Uterus (tissue), 2 donors: ENCODE measurements around the gene LITAF.

Source experiments
- POLR2A ChIP-seq, 2 donors: fragments of 450-650 bp; IDR thresholded peaks; one replicate each; pipeline ENCODE4 v1.6.1; 2016; ENCODE audit warnings: antibody characterized with exemption in 2 of 2, mild to moderate bottlenecking in 1 of 2, moderate library complexity in 1 of 2
- TF ChIP-seq, protein P1 (sequence below), 4 experiments: fragments of 200-600 bp in 2 of 4; fragments of 450-650 bp in 2 of 4; sonication (generic) in 2 of 4; IDR thresholded peaks; one replicate each; pipeline ENCODE4 v1.5.1; 2016 to 2019; ENCODE audit warnings: antibody characterized with exemption in 4 of 4, mild to moderate bottlenecking in 2 of 4, moderate library complexity in 1 of 4

DNA sequence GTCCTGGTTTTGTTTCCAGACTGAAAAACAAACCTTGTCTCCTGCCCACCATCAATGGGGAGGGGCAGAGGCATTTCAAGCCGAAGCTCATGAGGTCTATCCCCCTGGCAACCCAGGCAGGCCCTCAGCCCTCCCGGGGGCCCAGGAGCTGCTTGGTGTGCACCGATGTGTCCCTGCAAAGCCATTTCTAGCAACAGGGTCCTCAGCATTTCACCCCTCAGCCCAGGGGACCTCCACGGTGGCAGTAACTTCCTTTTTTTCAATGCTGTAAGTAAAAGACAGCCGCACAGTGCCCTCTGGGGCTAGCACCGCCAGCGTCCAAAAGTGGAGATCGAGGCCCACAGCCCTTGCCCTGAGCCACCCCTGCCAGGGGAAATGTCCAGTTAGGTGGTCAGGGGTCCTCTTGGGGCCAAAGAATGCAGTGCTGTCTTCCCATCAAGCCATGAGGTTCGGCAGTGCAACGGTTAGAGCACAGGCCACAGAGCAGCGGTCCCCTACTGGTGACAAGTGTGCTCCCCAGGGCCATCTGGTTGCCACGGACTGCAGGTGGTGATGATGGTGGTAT, 79.9 kb downstream of the LITAF start:
- TF ChIP-seq, protein P1, sequence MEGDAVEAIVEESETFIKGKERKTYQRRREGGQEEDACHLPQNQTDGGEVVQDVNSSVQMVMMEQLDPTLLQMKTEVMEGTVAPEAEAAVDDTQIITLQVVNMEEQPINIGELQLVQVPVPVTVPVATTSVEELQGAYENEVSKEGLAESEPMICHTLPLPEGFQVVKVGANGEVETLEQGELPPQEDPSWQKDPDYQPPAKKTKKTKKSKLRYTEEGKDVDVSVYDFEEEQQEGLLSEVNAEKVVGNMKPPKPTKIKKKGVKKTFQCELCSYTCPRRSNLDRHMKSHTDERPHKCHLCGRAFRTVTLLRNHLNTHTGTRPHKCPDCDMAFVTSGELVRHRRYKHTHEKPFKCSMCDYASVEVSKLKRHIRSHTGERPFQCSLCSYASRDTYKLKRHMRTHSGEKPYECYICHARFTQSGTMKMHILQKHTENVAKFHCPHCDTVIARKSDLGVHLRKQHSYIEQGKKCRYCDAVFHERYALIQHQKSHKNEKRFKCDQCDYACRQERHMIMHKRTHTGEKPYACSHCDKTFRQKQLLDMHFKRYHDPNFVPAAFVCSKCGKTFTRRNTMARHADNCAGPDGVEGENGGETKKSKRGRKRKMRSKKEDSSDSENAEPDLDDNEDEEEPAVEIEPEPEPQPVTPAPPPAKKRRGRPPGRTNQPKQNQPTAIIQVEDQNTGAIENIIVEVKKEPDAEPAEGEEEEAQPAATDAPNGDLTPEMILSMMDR (IDR thresholded peaks at IDR 0.05), result no peak
- TF ChIP-seq POLR2A (IDR thresholded peaks at IDR 0.05), result no peak
